Endothelial cell of umbilical vein (primary cell): ENCODE results near the gene C5AR2.

ENCODE experiments used
- CTCF ChIP-seq, 2 donors: IDR thresholded peaks; 1 replicate in 1 of 2; 2 replicates in 1 of 2; pipeline ENCODE4 v1.5.1; 2011; ENCODE audit warnings: low read length in 2 of 2, mild to moderate bottlenecking in 2 of 2, moderate library complexity in 2 of 2, control low read depth in 1 of 2, inconsistent platforms in 1 of 2, low read depth in 1 of 2; ENCODE audit not compliant: insufficient read depth in 1 of 2; ENCODE audit errors: extremely low read depth in 1 of 2
- EZH2 ChIP-seq: IDR thresholded peaks from 2 replicates; pipeline ENCODE4 v1.6.1; 2012; ENCODE audit warnings: borderline replicate concordance, low read depth, mild to moderate bottlenecking, moderate library complexity, low read length, inconsistent platforms; ENCODE audit not compliant: severe bottlenecking
- FOS ChIP-seq: IDR thresholded peaks from 2 replicates; pipeline ENCODE4 v1.6.1; 2011; ENCODE audit warnings: mild to moderate bottlenecking, low read length, moderate library complexity, borderline replicate concordance; ENCODE audit not compliant: insufficient read depth
- GATA2 ChIP-seq: IDR thresholded peaks from 2 replicates; pipeline ENCODE4 v1.7.0; 2011; ENCODE audit warnings: low read depth, mild to moderate bottlenecking, moderate library complexity, mixed read lengths, low read length; ENCODE audit not compliant: insufficient read length, insufficient read depth
- JUN ChIP-seq: IDR thresholded peaks from 2 replicates; pipeline ENCODE4 v1.6.1; 2011; ENCODE audit warnings: borderline replicate concordance, low read depth; ENCODE audit not compliant: insufficient read length, insufficient read depth
- MAX ChIP-seq: IDR thresholded peaks from 2 replicates; pipeline ENCODE4 v1.6.1; 2011; ENCODE audit not compliant: insufficient read depth, insufficient read length
- MYC ChIP-seq: IDR thresholded peaks from one replicate; pipeline ENCODE4 v1.6.1; 2011; ENCODE audit warnings: mild to moderate bottlenecking, low read depth, low read length
- POLR2A ChIP-seq: IDR thresholded peaks from 2 replicates; pipeline ENCODE4 v1.6.1; 2012; ENCODE audit warnings: low read depth, mild to moderate bottlenecking, control low read depth, low read length
- POLR2AphosphoS5 ChIP-seq: IDR thresholded peaks from 2 replicates; pipeline ENCODE4 v1.6.1; 2012; ENCODE audit warnings: low read depth, mild to moderate bottlenecking, control low read depth, low read length, moderate library complexity; ENCODE audit not compliant: insufficient read depth

GRCh38 chr19:47331931-47332547 lies at the start of gene C5AR2:
- TF ChIP-seq POLR2AphosphoS5 (no peak), CTCF (IDR thresholded peaks at IDR 0.05; ENCODE audit: extremely low read depth in 1 of 2, insufficient read depth in 1 of 2, low read depth in 1 of 2, low read length in 2 of 2) (no peak), POLR2A (no peak), EZH2 (no peak), MAX (no peak), MYC (no peak), JUN (no peak), FOS (no peak), GATA2 (no peak)
